ENCODE results near the gene COX7A2. TPM values are rescaled to one million over a fixed set of nuclear protein-coding genes. Genes with fewer than 3 reads are reported as not detected.

Gene COX7A2
- total RNA-seq, 1 experiment from 2014 or later = 154 TPM

GRCh38 chr6:75268988-75269354, 25.4 kb upstream of the COX7A2 start:
- DNase-seq (ENCODE audit: extremely low read depth, low read depth) = no peak

- DNase-seq (ENCODE audit: extremely low read depth, low read depth) = no peak
These were observed 24.8 kb upstream of the COX7A2 start for GRCh38 chr6:75268121-75268987.

GRCh38 chr6:75267461-75267860, 23.9 kb upstream of the COX7A2 start:
- no peak for DNase-seq (ENCODE audit: extremely low read depth, low read depth)

GRCh38 chr6:75266716-75267291, 23.2 kb upstream of the COX7A2 start:
- DNase-seq (ENCODE audit: extremely low read depth, low read depth) = peak; percentile 28

- DNase-seq (ENCODE audit: extremely low read depth, low read depth) = no peak
These were observed 19.8 kb upstream of the COX7A2 start for GRCh38 chr6:75263401-75263750.

- no peak for DNase-seq (ENCODE audit: extremely low read depth, low read depth)
These were observed 19.3 kb upstream of the COX7A2 start for GRCh38 chr6:75262716-75263400.

- no peak for DNase-seq (ENCODE audit: extremely low read depth, low read depth)
These were observed 17.7 kb upstream of the COX7A2 start for GRCh38 chr6:75261299-75261698.

GRCh38 chr6:75257343-75258087, 13.9 kb upstream of the COX7A2 start:
- no peak for DNase-seq (ENCODE audit: extremely low read depth, low read depth)

GRCh38 chr6:75250552-75250951, 7.0 kb upstream of the COX7A2 start:
- no peak for DNase-seq (ENCODE audit: extremely low read depth, low read depth)

GRCh38 chr6:75249837-75250236, 6.2 kb upstream of the COX7A2 start:
- DNase-seq (ENCODE audit: extremely low read depth, low read depth) = no peak

- no peak for DNase-seq (ENCODE audit: extremely low read depth, low read depth)
These were observed 2.8 kb upstream of the COX7A2 start for GRCh38 chr6:75246386-75246785.

GRCh38 chr6:75244063-75244584, 523 bp upstream of the COX7A2 start:
- no peak for DNase-seq (ENCODE audit: extremely low read depth, low read depth)

- DNase-seq (ENCODE audit: extremely low read depth, low read depth) = no peak
These were observed 7.0 kb downstream of the COX7A2 start for GRCh38 chr6:75236630-75237029.

GRCh38 chr6:75235271-75235670, 8.3 kb downstream of the COX7A2 start:
- DNase-seq (ENCODE audit: extremely low read depth, low read depth) = no peak

- no peak for DNase-seq (ENCODE audit: extremely low read depth, low read depth)
These were observed 9.3 kb downstream of the COX7A2 start for GRCh38 chr6:75234126-75234865.

GRCh38 chr6:75233092-75233615, 10.4 kb downstream of the COX7A2 start:
- DNase-seq (ENCODE audit: extremely low read depth, low read depth) = no peak

- peak; percentile 49 for DNase-seq (ENCODE audit: extremely low read depth, low read depth)
These were observed 12.9 kb downstream of the COX7A2 start for GRCh38 chr6:75230484-75231325.

GRCh38 chr6:75224303-75224926, 19.2 kb downstream of the COX7A2 start:
- DNase-seq (ENCODE audit: extremely low read depth, low read depth) = no peak

GRCh38 chr6:75223428-75223827, 20.2 kb downstream of the COX7A2 start:
- DNase-seq (ENCODE audit: extremely low read depth, low read depth) = no peak
